GM10847 (cell line): ENCODE results near the gene FHIT.

Source experiments
- POLR2A ChIP-seq: IDR thresholded peaks from 2 replicates; pipeline ENCODE4 v1.6.1; 2011; ENCODE audit not compliant: insufficient read length; ENCODE audit errors: extremely low read depth

FHIT gene

DNA sequence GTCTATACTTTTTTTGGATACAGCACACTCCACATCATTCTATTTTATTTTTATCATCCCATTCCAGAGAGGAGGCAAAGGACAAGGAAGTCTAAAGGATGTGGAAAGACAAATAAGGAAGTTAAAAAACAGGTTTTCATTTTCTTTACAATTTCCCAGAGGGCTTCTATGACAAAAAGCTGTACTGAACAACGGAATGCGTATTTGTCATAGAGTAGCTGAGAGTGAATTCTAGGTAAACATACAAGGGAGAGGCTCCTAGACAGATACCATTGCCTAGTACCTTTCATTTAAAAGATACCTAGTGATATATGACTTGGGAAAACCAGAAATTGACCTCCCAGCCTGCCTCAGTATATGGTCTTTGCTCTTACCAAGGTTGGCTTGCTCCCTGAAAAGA is 341.7 kb downstream of the FHIT start:
- TF ChIP-seq POLR2A = no peak

DNA sequence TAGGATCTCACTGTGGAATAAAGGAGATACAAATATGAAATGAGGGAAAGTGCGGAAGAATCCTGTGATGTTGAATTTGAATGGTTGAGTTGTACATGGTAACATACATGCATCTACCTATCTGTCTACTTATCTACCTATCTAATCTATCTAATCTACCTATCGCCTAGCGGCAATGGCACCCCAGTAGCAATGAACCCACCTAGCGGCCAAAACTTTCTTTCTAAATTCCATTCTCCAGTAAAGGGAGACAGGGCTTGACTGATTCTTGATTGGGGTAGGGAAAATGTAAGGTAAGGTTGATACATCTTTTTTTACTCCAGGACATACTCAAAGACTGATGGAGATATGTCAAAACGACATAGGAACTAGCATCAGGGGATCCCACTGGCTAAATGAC is 345.0 kb downstream of the FHIT start:
- no peak for TF ChIP-seq POLR2A

DNA sequence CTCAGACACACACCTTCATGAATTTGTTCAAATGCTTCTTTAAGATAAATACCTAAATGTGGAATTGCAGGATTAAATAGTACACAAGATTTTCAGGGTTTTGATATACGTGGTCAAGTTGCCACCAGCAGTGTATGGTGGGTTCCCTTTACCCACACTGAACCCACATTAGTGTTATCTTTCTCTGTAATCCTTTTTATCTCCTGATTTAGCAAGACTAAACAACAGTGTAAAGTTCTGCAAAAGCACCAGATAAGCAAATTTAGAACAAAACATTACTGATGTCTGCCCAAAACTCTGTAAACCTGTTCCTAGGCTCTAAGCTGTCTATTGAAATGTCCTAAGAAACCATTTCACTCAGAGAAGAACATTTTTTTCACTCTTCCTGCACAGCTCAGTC is 352.9 kb downstream of the FHIT start:
- TF ChIP-seq POLR2A = no peak

DNA sequence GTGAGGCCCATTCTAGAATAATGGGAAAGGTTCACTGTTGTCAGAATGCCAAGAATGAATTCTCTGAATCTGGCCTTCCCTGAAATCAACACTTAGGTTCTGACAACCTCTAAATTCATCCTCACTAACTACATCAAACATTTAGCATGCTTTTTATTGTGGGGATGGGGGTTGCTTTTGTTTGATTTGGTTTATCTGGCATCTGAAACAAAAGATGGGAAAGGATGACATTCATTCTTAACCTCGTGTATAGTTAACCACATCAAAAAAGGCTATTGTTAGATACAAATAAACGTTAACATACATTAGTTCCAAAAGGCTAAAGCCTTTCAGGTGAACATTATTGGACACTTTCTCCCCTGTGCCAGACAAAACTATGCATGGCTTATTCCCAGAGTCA is 357.3 kb downstream of the FHIT start:
- no peak for TF ChIP-seq POLR2A

DNA sequence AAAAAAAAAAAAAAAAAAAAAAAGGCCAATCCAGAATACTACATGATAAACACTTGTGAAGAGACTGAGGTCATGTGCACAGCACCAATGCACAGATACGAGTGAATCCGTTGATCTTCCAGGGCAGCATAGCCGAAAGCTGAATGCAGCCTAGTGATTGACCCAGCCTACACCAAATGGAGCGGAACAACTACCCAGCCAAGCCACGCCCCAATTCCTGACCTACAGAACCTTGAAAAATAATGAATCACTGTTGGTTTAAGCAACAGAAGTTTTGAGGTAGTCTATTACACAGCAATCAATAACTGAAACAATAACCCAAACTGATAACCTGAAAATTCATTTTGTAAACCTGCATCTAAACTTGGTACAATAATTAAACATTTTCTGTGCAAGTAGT is 361.0 kb downstream of the FHIT start:
- TF ChIP-seq POLR2A = no peak

DNA sequence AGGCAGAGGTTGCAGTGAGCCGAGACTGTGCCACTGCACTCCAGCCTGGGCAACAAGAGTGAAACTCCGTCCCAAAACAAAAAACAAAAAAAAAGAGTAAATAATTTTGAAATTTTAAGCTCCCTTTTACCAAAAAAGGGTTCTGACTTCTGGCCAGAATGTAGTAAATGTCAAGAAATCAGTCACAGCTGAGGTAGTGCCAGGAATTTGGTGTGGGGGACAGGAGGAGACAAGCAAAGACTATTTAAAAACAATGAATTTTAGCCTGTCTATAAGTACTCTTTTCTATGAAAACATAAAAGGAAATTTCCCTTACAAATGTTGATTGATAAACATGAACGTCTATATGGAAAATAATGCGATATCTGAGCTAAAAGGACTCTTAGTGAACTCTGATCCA is 363.7 kb downstream of the FHIT start:
- no peak for TF ChIP-seq POLR2A

DNA sequence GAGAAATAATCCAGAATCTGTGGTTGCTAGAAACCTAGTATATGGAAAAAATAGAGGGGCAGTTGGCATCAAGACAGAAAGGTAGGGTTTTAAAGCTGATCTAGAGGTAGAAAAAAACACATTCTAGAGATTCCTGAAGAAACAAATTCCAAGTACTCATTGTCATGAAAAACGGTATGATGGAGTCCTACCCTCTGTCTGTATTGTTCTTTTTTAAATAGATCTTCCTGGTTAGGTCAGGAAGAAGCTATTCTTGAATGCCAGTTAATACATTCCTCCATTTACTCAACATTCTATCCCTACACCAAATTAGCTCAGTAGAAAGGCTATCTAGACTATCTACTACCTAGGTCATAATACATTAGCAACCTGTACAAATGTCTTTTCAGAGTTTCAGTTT is 364.7 kb downstream of the FHIT start:
- no peak for TF ChIP-seq POLR2A

DNA sequence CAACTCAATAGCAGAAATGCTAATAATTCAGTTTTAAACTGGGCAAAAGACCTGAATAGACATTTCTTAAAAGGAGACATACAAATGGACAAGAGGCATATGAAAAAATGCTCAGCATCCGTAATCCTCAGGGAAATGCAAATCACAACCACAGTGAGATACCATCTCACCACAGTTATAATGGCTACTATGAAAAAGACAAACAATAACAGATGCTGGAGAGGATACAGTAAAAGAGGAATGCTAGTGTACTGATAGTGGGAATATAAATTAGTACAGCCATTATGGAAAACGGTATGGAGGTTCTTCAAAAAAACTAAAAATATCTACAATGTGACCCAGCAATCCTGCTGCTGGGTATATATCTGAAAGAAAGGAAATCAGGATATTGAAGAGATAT is 367.2 kb downstream of the FHIT start:
- TF ChIP-seq POLR2A = no peak

DNA sequence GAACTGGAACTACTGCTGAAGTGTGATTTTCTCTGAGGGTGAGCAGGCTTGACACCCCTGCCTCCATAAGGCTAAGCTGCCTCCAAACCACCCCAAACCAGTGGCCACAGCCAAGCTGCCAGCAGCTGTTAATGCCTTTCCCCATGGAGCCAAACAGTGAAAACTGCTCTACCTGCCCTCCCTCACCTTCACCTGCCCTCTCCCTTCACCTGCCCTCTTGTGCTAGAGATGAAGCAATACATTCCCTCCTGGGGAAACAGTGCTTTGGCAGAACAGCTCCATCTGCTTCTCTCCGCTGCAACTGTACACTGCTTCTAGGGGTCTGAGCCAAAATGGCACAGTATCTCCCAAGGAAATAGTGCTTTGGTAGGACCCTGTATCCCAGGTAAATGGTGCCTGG is 374.1 kb downstream of the FHIT start:
- no peak for TF ChIP-seq POLR2A

DNA sequence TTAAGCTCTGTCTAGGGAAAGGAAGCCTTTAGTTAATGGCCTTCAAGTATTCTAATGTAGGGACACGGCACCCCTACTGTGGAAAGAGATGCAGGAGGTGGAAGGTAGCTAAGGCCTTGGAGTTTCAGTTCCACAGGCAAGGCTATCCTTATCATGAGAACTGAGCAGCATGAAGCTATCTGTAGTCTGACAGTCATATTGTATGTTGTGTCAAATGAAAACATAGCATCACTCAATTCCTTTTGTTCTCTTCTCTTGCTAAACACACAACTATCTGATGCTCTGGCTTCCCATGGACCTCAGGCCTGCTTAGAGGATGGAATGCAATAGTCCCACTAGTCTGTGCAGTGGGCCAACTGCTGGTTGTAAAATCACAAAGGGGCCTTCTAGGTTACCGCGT is 380.9 kb downstream of the FHIT start:
- TF ChIP-seq POLR2A = no peak

DNA sequence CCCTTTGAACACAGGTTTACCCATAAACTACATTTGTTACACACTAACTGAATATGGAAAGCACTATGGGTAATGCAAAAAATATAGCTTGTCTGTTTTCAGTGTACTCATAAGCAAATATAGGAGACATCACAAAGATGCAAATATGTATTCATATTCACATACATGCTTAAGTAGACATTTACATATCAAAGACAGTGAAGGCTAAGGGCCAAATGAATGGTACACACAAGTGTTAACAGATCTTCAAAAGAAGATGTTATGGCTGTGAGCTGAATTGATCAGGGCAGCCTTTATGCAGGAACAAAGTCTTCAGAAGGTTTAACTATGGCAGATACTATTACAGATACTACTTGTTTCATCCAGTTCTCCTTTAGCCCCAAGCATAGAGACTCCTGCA is 384.1 kb downstream of the FHIT start:
- no peak for TF ChIP-seq POLR2A

DNA sequence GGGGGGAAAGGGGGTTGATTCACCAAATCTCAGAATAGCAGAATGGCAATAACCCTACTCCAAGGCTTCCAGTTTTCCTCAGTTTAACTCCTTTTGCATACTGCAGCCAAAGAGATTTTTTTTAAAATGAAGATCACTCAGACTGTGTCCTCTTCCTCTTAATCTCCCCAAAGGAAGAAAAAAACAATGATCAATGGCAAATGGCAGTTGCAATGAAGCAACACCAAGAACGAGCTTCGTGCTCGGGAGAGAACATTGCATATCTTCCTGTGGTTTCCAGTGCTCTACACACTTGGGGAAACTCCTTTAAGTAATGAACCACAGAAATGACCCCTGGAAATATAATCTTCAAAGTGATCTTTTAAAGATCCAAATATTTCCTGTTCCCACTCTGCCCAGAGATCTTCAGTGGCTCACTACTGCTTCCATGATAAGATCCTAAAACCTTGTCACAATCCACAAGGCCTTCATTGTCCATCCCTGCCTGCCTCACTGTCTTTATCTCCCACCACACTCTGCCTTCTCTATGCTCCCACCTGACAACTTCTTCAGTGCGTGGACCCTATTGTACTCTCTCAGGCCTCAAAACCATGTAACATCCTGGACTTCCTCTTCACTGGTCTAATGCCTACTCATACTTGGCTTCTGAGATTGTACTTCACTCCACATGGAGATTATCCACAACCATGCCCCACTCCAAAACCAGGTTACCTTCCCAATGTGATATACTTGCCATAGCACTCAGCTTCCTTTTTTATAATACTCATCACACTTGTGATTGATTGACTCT is 394.8 kb downstream of the FHIT start:
- TF ChIP-seq POLR2A = no peak

DNA sequence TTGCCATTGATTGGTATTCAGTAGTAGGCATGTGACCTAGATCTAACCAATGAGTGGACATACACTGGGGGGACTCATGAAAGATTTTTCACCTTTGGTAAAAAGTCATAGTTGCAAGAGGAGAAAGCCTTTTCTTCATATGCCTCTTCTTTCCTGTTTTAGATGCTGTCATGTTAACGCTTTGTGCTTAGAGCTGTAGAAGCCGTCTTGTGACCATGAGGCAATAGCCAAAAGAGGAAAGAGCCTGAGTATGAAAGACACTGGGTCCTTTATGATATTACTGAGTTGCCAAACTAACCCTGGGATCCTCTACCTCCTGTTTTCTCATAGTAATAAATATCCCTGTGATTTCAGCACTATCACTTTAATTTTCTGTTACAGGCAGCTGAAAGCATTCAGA is 396.0 kb downstream of the FHIT start:
- no peak for TF ChIP-seq POLR2A

DNA sequence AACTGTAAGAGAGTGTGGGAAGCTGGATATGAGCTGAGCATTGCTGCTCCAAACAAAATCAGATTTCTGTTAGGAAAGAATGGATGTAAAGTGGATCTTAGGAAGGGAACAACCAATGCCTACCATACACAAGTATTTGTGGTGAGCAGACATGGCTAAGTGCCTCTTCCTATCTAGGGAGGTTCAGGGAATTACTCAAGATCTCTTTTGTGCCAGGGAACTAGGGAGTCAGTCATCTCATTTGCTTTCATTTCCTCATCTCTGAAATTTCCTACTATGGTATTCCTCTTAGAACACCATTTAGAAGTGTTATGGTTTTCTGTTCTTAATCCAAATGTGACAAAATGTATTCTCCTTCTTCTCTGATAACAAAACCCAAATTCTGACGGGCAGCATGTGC is 396.5 kb downstream of the FHIT start:
- TF ChIP-seq POLR2A = no peak

DNA sequence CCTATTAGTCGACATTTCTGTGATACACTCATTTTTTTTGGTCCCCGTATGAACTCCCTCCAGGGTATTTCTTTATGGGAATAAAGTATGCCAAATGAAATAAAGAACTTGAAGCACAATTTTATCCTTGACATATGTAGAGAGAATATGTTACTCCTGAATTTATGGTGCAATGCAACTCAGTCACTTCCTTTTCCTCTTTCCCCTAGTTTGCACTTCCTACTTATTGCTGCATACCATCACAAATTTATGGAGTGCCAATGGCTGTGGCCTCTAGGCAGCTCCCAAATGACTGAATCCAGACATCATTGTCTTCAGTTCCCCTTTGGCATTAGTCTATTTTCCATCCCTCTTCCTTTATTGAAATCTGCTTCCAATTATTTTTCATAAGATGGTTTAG is 403.5 kb downstream of the FHIT start:
- TF ChIP-seq POLR2A = no peak

DNA sequence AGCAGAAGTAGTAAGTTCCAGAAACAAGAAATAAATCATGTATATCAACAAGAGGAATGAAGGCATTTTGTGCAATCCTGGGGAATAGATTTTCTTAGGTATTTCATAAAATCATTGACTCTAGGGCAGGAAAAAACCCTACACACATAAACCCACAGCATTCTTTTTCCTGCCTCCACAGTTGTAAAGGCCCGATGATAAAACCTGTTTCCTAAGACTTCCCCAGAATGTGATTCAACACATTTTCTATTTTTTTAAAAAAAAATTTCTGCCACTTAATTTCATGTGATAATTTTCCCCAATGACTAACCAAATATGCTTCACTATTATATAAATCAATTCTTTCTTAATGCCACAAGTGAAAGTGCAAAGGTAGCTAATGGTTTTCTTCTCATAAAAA is 407.0 kb downstream of the FHIT start:
- TF ChIP-seq POLR2A = no peak

DNA sequence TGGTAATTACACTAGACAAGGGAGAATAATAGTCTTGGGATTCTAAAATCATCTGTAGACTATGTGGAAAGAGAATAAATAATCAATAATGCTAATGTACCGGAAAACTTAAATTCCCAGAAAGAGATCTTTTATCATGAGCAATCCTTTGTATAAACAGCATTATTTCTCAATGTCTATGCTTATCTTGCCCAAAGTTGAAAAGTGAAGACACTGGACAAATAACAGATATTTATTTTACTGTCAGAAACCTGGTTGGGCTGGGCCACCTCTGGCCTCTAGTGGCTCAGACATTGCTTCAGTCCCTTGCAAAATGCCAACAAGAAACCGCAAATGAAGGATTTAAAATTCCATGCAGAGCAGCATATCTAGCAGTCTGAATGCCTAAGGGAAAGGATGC is 409.9 kb downstream of the FHIT start:
- no peak for TF ChIP-seq POLR2A

DNA sequence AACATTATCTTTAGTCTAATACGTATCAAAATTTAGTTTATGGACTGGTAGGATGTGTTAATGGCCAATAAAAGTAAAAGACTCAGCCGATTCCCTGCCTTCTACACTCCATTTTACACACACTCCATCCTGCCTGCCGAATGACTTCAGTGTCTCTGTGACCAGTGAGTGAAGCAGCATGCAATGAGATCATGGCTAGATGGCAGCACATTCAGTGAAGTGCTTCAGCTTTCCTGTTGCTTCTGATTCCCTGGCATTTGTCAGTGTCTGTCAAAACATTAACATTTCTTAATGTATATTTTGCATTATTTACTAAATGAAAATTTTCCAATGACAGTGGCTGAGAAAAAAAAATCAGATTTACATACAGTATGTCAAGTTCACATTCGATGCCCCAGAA is 412.0 kb downstream of the FHIT start:
- TF ChIP-seq POLR2A = no peak

DNA sequence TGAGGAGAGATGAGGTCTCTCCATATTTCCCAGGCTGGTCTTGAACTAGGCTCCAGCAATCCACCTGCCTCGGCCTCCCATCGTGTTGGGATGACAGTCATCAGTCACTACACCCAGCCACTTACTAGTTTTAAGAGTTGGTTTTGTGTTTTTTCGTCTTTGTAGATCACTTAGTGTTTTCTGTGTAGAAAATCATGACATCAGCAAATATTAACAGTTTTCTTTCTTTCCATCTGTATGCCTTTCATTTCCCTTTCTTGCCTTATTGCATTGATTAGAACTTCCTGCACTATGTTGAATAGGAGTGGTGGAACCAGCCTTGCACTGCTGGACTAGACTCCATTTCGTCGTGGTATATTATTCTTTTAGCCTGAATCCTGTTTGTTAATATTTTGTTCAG is 415.5 kb downstream of the FHIT start:
- no peak for TF ChIP-seq POLR2A
